Tibial nerve (tissue), 4 donors: ENCODE measurements around the gene MS4A7.
A peak's percentile ranks its signal among the peaks of the same experiment; 100 is the strongest.

Experiments used
- CTCF ChIP-seq, 5 experiments: fragments of 200-600 bp in 3 of 5; fragments of 450-650 bp in 2 of 5; sonication (generic) in 3 of 5; IDR thresholded peaks; one replicate each; pipeline ENCODE4 v1.5.1; 2016 to 2019; ENCODE audit warnings: antibody characterized with exemption in 5 of 5, mild to moderate bottlenecking in 3 of 5, moderate library complexity in 2 of 5
- EP300 ChIP-seq, 2 donors: sonication (generic); formaldehyde crosslinking; IDR thresholded peaks; one replicate each; pipeline ENCODE4 v1.6.1; 2017; ENCODE audit warnings: antibody characterized with exemption in 2 of 2, mild to moderate bottlenecking in 1 of 2
- POLR2A ChIP-seq, 2 donors: fragments of 450-650 bp; IDR thresholded peaks; one replicate each; pipeline ENCODE4 v1.6.1; 2017; ENCODE audit warnings: antibody characterized with exemption in 2 of 2, mild to moderate bottlenecking in 2 of 2, moderate library complexity in 2 of 2

DNA sequence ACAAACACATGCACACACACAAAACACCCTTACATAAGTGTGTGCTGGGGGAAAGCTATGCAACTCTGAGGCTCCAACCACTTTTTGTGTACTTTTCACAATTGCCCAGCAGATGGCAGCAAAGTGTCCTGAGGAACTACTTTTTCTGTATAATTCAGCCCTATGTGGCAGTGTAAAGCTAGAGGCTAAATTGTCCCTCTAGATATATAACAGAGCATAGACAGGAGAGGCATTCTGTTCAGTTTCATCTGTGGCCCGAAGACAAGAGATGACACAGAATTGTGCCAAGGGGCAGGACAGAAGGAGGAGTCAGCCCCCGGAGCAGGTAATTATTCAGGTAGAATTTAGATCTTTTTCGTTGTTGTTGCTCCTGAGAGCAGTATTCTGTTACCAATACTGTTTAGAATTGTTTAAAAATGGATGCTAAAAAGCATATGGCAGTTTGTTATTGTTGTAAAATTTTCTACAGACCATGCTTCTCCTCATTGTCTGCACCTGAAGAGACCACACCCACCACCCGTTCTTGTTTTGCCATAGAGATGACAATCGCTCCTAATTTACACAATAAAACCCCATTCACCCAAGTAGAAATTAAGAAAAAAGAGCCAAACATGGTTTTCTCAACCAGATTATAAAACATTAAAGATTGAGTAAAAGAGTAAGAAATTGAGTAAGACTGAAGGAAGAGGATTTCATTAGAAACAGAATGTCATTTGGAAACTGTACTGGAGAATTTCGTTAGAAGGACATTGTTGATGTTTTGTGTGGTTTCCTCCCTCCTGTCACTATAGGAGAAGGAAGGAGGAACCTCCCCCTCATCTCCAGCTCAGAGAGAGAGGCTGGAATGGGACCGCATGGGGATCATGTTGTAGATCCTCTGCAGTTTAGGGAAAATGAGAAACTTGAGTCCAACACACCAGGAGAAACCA is 14.5 kb upstream of the MS4A7 start:
- peak; percentile 56 to 74 (median 65) for TF ChIP-seq CTCF (IDR thresholded peaks at IDR 0.05)
- TF ChIP-seq POLR2A (IDR thresholded peaks at IDR 0.05), result no peak
- peak in 1 of 2 donors; percentile 32 for TF ChIP-seq EP300 (IDR thresholded peaks at IDR 0.05)
